NT2/D1 (cell line): ENCODE results near the gene FAM3D.

Experiments used
- YY1 ChIP-seq: IDR thresholded peaks from 2 replicates; pipeline ENCODE4 v1.6.1; 2011; ENCODE audit not compliant: insufficient read length, insufficient read depth
- ZNF274 ChIP-seq: IDR thresholded peaks from 2 replicates; pipeline ENCODE4 v1.6.1; 2011; ENCODE audit warnings: mild to moderate bottlenecking, low read depth, low read length

DNA sequence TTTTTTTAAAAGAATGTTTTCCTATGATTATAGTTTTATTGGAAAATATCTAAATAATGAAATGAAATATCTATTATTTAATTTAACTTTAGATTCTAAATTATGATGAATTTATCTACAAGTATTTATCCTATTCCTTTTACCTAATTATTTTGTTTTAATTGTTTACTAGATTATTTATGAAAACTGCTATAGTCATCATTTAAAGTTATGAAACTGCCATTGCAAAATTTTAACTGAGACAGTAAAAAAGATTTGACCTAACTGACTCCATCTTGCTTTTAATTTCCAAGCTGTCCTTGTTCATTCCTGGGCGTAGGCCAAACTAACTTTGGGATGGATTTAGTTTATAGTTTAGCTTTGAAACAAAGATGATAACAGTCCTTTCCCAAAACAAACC, 25.9 kb upstream of the FAM3D start:
- TF ChIP-seq YY1, result no peak
- TF ChIP-seq ZNF274, result no peak
